ENCODE data around the gene ANKRD17.

ANKRD17 gene

DNA sequence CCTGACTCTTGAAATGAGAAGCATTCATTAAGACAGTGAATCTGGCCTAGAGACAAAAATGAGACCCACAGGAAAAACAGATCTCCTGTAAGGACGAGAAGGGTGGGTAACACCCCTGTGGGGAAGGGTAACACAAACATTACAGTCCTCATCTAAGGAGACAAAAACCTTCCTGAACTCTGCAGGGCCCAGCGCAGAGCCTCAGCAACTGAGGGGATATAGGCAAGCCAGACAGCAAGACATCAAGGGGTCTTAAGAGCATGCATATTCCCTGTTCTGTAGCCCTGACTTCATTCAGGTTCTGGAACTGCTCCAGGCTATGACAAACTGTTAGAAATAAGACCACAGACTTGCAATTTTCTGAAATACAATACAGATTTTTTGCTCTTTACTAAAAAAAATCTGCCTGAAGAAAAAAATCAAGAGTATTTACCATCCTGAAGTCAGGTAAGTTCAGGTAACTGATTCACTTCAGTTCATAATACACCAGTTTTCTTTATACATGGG is 204.6 kb downstream of the ANKRD17 start:
- no peak for DNase-seq (ENCODE audit: low read depth in 2 of 2)

DNA sequence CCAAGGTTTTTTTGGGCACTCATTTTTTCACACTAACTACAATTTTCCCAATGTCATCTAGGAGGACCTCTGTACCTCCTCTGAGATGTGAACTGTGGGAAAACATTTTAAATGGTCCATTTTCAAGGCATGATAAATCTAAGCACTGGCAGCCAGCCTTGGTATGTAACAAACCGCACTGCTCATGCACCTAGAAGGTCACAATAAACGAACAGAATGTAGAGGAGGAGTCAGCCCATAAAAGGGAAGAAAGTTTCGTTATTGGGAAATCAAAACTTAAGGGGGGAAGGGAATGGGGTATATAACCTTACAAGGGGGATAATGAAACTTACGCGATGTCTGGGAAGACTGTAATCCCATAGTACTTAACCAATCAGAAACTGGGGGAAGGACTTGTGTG is 205.5 kb downstream of the ANKRD17 start:
- DNase-seq (ENCODE audit: low read depth in 2 of 2) = no peak

DNA sequence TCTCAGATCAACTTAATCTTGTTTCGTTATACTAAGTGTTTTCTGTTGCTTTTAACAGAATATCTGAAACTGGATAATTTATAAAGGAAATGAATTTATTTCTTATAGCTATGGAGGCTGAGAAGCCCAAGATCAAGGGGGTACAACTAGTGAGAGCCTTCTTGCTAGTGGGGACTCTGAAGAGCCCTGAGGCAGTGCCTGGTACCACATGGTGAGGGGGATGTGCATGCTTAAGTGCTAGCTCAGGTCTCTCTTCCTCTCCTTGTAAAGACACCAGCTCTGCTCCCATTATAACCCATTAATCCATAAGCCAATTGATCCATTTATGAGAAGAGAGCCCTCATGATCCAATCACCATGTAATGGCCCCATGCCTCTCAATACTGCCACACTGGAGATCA is 207.0 kb downstream of the ANKRD17 start:
- DNase-seq (ENCODE audit: low read depth in 2 of 2) = no peak

DNA sequence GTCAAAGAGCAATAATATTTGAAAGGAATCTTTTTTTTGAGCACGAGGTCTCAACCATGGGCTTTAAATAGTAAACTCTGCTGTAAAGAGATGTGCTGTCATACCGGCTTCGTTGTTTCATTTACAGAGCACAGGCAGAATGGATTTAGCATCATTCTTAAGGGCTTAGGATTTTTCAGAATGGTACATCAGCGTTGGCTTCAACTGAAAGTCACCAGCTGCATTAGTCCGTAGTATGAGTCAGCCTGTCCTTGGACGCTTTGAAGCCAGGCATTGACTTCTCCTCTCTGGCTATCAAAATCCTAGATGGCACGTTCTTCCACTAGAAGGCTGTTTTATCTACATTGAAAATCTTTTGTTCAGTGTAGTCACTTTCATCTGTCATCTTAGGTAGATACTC is 212.7 kb downstream of the ANKRD17 start:
- DNase-seq (ENCODE audit: low read depth in 2 of 2) = no peak

DNA sequence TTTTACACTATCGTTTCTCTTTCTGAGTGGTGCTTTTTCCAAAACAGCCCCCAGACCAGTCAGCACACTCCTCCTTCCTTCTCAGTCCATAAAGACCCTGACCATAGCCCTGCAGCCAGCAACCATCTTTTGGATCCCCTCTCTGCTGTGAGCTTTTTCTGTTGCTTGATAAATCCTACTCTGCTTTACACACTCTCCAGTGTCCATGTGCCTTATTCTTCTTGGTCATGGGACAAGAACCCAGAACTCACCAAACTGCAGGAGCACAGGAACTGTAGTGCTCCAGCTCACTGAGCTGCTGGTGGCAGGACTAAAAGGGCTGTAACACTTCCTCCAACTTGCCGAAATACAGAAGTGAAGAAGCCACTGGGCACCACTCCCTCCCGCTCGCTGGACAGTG is 221.5 kb downstream of the ANKRD17 start:
- DNase-seq (ENCODE audit: low read depth in 2 of 2) = no peak

DNA sequence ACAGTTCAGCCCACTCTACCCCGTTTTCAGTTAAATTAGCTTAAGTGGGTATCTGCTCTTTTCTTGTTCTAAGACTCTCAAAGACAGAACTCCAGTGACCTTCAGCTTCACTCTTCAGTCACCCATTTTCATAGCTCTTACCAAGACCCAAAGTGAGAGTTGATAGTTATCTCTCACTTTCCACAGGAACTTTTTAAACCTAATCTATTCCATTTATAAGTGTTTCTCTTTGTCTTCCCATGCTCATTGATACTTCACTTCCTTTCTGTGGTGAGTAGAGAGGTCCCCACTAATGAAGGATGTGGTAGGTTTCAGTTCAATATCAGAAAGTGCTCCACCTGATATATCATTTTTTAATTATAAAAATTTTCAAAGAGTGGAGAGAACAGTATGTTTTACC is 222.5 kb downstream of the ANKRD17 start:
- no peak for DNase-seq (ENCODE audit: low read depth in 2 of 2)

DNA sequence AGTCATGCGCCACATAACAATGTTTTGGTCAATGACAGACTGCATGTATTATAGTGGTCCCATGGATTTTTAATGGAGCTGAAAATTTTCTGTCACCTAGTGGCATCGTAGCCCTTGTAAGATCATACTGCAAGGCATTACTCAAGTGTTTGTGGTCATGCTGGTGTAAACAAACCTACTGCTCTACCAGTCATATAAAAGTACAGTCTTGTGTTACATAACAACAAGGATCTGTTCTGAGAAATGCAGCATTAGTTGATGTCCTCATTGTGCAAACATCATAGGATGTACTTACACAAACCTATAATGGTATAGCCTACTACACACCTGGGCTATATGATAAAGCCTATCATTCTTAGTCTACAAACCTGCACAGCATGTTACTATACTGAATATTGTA is 223.7 kb downstream of the ANKRD17 start:
- no peak for DNase-seq (ENCODE audit: low read depth in 2 of 2)

DNA sequence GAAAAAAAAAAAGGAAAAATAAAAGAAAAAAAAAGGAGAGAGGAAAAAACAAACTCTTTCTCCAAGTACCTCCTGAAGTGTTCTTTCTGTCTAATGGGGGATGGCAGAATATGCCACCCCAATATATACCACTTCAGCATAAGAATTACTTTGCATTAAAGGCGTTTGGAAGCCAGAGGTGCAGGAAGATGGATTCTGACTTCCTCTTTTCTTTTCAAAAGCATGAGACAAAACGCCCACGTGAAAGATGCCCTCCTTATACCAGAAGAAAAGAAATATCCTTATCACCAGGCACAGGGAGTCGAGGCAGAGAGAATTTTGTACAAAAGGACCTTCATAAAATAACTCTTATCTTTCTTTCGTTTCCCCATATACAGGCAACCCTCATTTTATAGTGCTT is 230.0 kb downstream of the ANKRD17 start:
- DNase-seq (ENCODE audit: low read depth in 2 of 2) = no peak

All from stimulated activated CD8-positive, alpha-beta memory T cell treated with anti-CD3 and anti-CD28 coated beads, Interleukin-15, amount 100 ng/mL, for 4 hours (primary cell).